IMR-90 (cell line): ENCODE results near the gene GSKIP. TPM values are rescaled to one million over a fixed set of nuclear protein-coding genes. Genes with fewer than 3 reads are reported as not detected.

Experiments
- ATAC-seq: fragments of 200-7000 bp; cut with Tn5 transposase; 2 replicates; pipeline ENCODE4 v1.9.1; 2020; ENCODE audit warnings: low read depth, mild to moderate bottlenecking, moderate library complexity
- BruUV-seq: library from RNA; stranded (reverse); fragments of 400-500 nt; replicated peaks from 2 replicates; lab custom pipeline; 2021; lab: Mats Ljungman, UMichigan
- CTCF ChIA-PET: fragments of 300-600 bp; formaldehyde crosslinking; extraction: SDS; loops from one replicate; lab custom pipeline; 2021; ENCODE audit warnings: antibody characterized with exemption; lab: Yijun Ruan, JAX
- POLR2A ChIA-PET: fragments of 300-600 bp; sonication (Branson Sonifier 250); formaldehyde crosslinking; loops from one replicate; lab custom pipeline; 2022; ENCODE audit warnings: antibody characterized with exemption; ENCODE audit not compliant: unreplicated experiment; lab: Charles Lee
- DNase-seq: peaks from one replicate; pipeline ENCODE4 v3.0.0; 2013
- H2AFZ ChIP-seq: replicated peaks from 2 replicates; pipeline ENCODE3; 2013; ENCODE audit warnings: low read length, mild to moderate bottlenecking; ENCODE audit not compliant: poor library complexity
- H2AK5ac ChIP-seq: 2 replicates; pipeline ENCODE4 v1.6.1; 2013; ENCODE audit warnings: low read depth, low read length, inconsistent platforms
- H2AK9ac ChIP-seq: replicated peaks from 2 replicates; pipeline ENCODE3; 2013; ENCODE audit warnings: mild to moderate bottlenecking, low read depth, low read length, moderate library complexity; ENCODE audit not compliant: poor library complexity
- H2BK120ac ChIP-seq: 2 replicates; pipeline ENCODE4 v1.6.1; 2013; ENCODE audit warnings: low read depth, low read length, inconsistent platforms
- H2BK15ac ChIP-seq: 3 replicates; pipeline ENCODE4 v1.6.1; 2013; ENCODE audit warnings: low read depth, low read length, inconsistent platforms
- H2BK20ac ChIP-seq: 2 replicates; pipeline ENCODE4 v1.6.1; 2013; ENCODE audit warnings: low read depth, mild to moderate bottlenecking, inconsistent platforms, low read length, moderate library complexity
- H2BK5ac ChIP-seq: 2 replicates; pipeline ENCODE4 v1.6.1; 2013; ENCODE audit warnings: mild to moderate bottlenecking, low read depth, low read length, inconsistent platforms; ENCODE audit not compliant: poor library complexity, severe bottlenecking
- H3K14ac ChIP-seq: replicated peaks from 2 replicates; pipeline ENCODE4 v1.6.1; 2013; ENCODE audit warnings: low read depth, low read length, inconsistent platforms
- H3K18ac ChIP-seq: 2 replicates; pipeline ENCODE4 v1.6.1; 2013; ENCODE audit warnings: low read depth, low read length, control low read depth
- H3K23ac ChIP-seq: 2 replicates; pipeline ENCODE4 v1.6.1; 2013; ENCODE audit warnings: low read depth, low read length, inconsistent platforms
- H3K27ac ChIP-seq: 2 replicates; pipeline ENCODE4 v1.5.1; 2013; ENCODE audit warnings: mild to moderate bottlenecking, control low read depth, low read length; ENCODE audit not compliant: insufficient read depth
- H3K27me3 ChIP-seq: 2 replicates; pipeline ENCODE4 v1.6.1; 2013; ENCODE audit warnings: low read length; ENCODE audit not compliant: control insufficient read depth, insufficient read depth
- H3K36me3 ChIP-seq: 2 replicates; pipeline ENCODE4 v1.6.1; 2013; ENCODE audit warnings: low read length, mixed read lengths; ENCODE audit not compliant: control insufficient read depth, insufficient read depth
- H3K4ac ChIP-seq: 2 replicates; pipeline ENCODE4 v1.6.1; 2013; ENCODE audit warnings: low read depth, low read length, inconsistent platforms
- H3K4me1 ChIP-seq: 2 replicates; pipeline ENCODE4 v1.6.1; 2013; ENCODE audit warnings: low read length, mixed read lengths; ENCODE audit not compliant: control insufficient read depth, insufficient read depth
- H3K4me2 ChIP-seq: 2 replicates; pipeline ENCODE4 v1.6.1; 2013; ENCODE audit warnings: low read depth, mild to moderate bottlenecking, control low read depth, low read length, moderate library complexity
- H3K4me3 ChIP-seq: 2 replicates; pipeline ENCODE4 v1.5.1; 2013; ENCODE audit warnings: low read depth, mild to moderate bottlenecking, control low read depth, low read length, moderate library complexity; ENCODE audit not compliant: insufficient read depth
- H3K56ac ChIP-seq: 2 replicates; pipeline ENCODE4 v1.6.1; 2013; ENCODE audit warnings: low read length, inconsistent platforms; ENCODE audit not compliant: insufficient read depth; ENCODE audit errors: extremely low read depth
- H3K79me1 ChIP-seq, 2 experiments: 2 replicates each; pipeline ENCODE4 v1.6.1; 2013; ENCODE audit warnings: low read length in 2 of 2, inconsistent platforms in 1 of 2, low read depth in 1 of 2
- H3K9ac ChIP-seq: 2 replicates; pipeline ENCODE4 v1.6.1; 2013; ENCODE audit warnings: low read depth, low read length, control low read depth
- H3K9me1 ChIP-seq: 2 replicates; pipeline ENCODE4 v1.6.1; 2013; ENCODE audit warnings: low read length, inconsistent platforms; ENCODE audit not compliant: insufficient read depth
- H3K9me3 ChIP-seq: 2 replicates; pipeline ENCODE4 v1.6.1; 2013; ENCODE audit warnings: low read length; ENCODE audit not compliant: control insufficient read depth, insufficient read depth
- H4K20me1 ChIP-seq: 2 replicates; pipeline ENCODE4 v1.6.1; 2013; ENCODE audit warnings: low read length, inconsistent platforms; ENCODE audit not compliant: insufficient read depth
- H4K5ac ChIP-seq: 2 replicates; pipeline ENCODE4 v1.6.1; 2013; ENCODE audit warnings: mild to moderate bottlenecking, low read depth, low read length, control low read depth
- H4K8ac ChIP-seq, 2 experiments: 2 replicates each; pipeline ENCODE4 v1.6.1; 2013; ENCODE audit warnings: low read depth in 2 of 2, low read length in 2 of 2, control low read depth in 1 of 2, inconsistent platforms in 1 of 2
- H4K91ac ChIP-seq: 2 replicates; pipeline ENCODE4 v1.6.1; 2013; ENCODE audit warnings: low read depth, low read length, inconsistent platforms; ENCODE audit not compliant: insufficient read depth
- BHLHE40 ChIP-seq: fragments of 150-350 bp; IDR thresholded peaks from 2 replicates; pipeline ENCODE4 v1.6.1; 2016; ENCODE audit warnings: mild to moderate bottlenecking, low read depth, low read length
- CHD1 ChIP-seq: IDR thresholded peaks from 2 replicates; pipeline ENCODE4 v1.6.1; 2012; ENCODE audit warnings: low read depth, low read length, improper control_type of control experiment
- MAZ ChIP-seq: IDR thresholded peaks from 2 replicates; pipeline ENCODE4 v1.6.1; 2012; ENCODE audit warnings: low read depth, mild to moderate bottlenecking, low read length, improper control_type of control experiment, moderate library complexity, borderline replicate concordance
- MXI1 ChIP-seq: IDR thresholded peaks from 2 replicates; pipeline ENCODE4 v1.6.1; 2012; ENCODE audit warnings: low read depth, mild to moderate bottlenecking, low read length, moderate library complexity, borderline replicate concordance
- NFE2L2 ChIP-seq: fragments of 150-350 bp; IDR thresholded peaks from 2 replicates; pipeline ENCODE4 v1.6.1; 2016; ENCODE audit warnings: low read depth, mild to moderate bottlenecking, low read length
- POLR2A ChIP-seq: IDR thresholded peaks from 2 replicates; pipeline ENCODE4 v1.6.1; 2012; ENCODE audit warnings: mild to moderate bottlenecking, low read depth, low read length
- RAD21 ChIP-seq: IDR thresholded peaks from 2 replicates; pipeline ENCODE4 v1.6.1; 2012; ENCODE audit warnings: low read length, improper control_type of control experiment
- RCOR1 ChIP-seq: IDR thresholded peaks from 2 replicates; pipeline ENCODE4 v1.6.1; 2012; ENCODE audit warnings: mild to moderate bottlenecking, low read length, improper control_type of control experiment; ENCODE audit not compliant: insufficient replicate concordance
- RFX5 ChIP-seq: IDR thresholded peaks from 2 replicates; pipeline ENCODE4 v1.8.0; 2012; ENCODE audit warnings: low read depth, mild to moderate bottlenecking, low read length, moderate library complexity
- WGBS, 2 experiments: methylation state at CpG; one replicate each; pipeline versions ENCODE4 v1.1.5 to v1.1.7; 2013; ENCODE audit warnings: missing lambda C conversion rate in 2 of 2; ENCODE audit not compliant: insufficient read length in 1 of 2; ENCODE audit errors: extremely low coverage in 2 of 2; 5-methylcytosine and 5-hydroxymethylcytosine counted together
- dilution Hi-C: fragments of 300-500 bp; cut with HindIII; formaldehyde crosslinking; loops from one replicate; pipeline ENCODE4 v1.14.3; 2018; ENCODE audit warnings: low sequenced_read_pairs; ENCODE audit not compliant: unreplicated experiment
- in situ Hi-C: fragments of 300-500 bp; cut with MboI; formaldehyde crosslinking; loops from 3 replicates; pipeline ENCODE4 v1.14.3; 2019; ENCODE audit warnings: low sequenced_read_pairs, inconsistent platforms, mixed read lengths
- intact Hi-C: fragments of 100-400 bp; cut with micrococcal nuclease; formaldehyde crosslinking; loops from 2 replicates; pipeline ENCODE4 v1.10.0; 2022
- polyA plus RNA-seq, 3 experiments: library from polyadenylated mRNA; depleted of rRNA; stranded (reverse); fragments of >200 nt; gene quantifications; 2 replicates each; pipeline ENCODE4 v1.2.3, GENCODE V29; 2012; ENCODE audit warnings: low replicate concordance in 1 of 3
- total RNA-seq: library from RNA; depleted of rRNA; stranded (reverse); fragments of >200 nt; gene quantifications from 2 replicates; pipeline ENCODE4 v1.2.3, GENCODE V29; 2012
- TF ChIP-seq, protein P1 (sequence below): fragments of 150-350 bp; IDR thresholded peaks from 2 replicates; pipeline ENCODE4 v1.6.1; 2016; ENCODE audit warnings: low read depth, mild to moderate bottlenecking, low read length, moderate library complexity, borderline replicate concordance
- TF ChIP-seq, protein P2 (sequence below): conservative IDR thresholded peaks from 2 replicates; pipeline ENCODE4 v1.5.1; 2012; ENCODE audit warnings: mild to moderate bottlenecking, low read depth, low read length, improper control_type of control experiment
- TF ChIP-seq, protein P3 (sequence below): fragments of 150-350 bp; IDR thresholded peaks from 2 replicates; pipeline ENCODE4 v1.6.1; 2017; ENCODE audit warnings: mild to moderate bottlenecking, antibody characterized with exemption, low read length, low read depth

GSKIP gene
- total and polyA plus RNA-seq, 2 of the 4 experiments (the other 2 are of a cell fraction), result 11.7 to 22.0 TPM

DNA sequence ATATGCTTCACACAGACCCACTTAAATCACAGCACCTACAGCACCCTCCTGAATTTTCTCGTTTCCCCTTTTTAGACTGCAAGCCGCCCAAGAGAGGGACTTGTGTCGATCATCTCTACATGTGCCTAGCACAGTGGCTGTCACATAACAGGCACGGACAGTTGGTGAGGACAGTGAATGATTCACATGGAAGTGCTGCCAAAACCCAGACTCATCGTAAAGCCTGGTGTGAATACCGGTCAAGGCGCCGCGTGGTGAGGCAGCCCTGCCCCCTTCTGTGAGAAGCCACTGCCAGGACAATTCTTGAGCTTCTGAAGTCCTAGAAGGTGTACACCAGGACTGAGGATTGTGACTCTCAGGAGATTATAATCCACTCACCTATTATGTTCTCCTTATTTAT is 44.5 kb upstream of the GSKIP start:
- Histone ChIP-seq H2BK5ac (no peak overlapping the region), H2BK20ac (no peak overlapping the region), H2BK120ac (no peak overlapping the region), H2AFZ (no peak overlapping the region), H2AK5ac (no peak overlapping the region), H4K20me1 (no peaks in the 10 kb centered on the region), H2AK9ac (peak overlapping the region; percentile 24), H4K8ac (no peak overlapping the region), H4K91ac (no peak overlapping the region), H3K4me1 (no peaks in the 10 kb centered on the region), H3K79me1 (no peaks in the 10 kb centered on the region; a peak in 1 of 4 replicates), H3K36me3 (peaks cover 21% of the 10 kb centered on the region), H3K4me3 (no peak overlapping the region), H3K4me2 (no peak overlapping the region), H3K27ac (no peak overlapping the region), H3K18ac (no peak overlapping the region), H3K14ac (no peak overlapping the region), H3K56ac (no peak overlapping the region), H4K5ac (no peak overlapping the region), H2BK15ac (no peak overlapping the region), H3K9me3 (no peaks in the 10 kb centered on the region), H3K9ac (no peak overlapping the region), H3K4ac (no peak overlapping the region), H3K23ac (no peak overlapping the region), H3K27me3 (no peaks in the 10 kb centered on the region), H3K9me1 (peaks cover 5% of the 10 kb centered on the region; the same call in 1 of the 2 replicates)
- BruUV-seq, result no TSS peak
- WGBS, 2 experiments, result 100% methylated on average over 2 of the region's 9 CpGs; no CpG with 5 or more reads in 1 of the 2 experiments
- in situ Hi-C loops (no loop called here), dilution Hi-C loops (no loop called here), intact Hi-C loops (no loop called here)
- TF ChIP-seq POLR2A (no peak), RCOR1 (no peak), MAZ (no peak), RFX5 (no peak), MXI1 (no peak), NFE2L2 (no peak), RAD21 (no peak), BHLHE40 (no peak), CHD1 (no peak)
- TF ChIP-seq, protein P1, sequence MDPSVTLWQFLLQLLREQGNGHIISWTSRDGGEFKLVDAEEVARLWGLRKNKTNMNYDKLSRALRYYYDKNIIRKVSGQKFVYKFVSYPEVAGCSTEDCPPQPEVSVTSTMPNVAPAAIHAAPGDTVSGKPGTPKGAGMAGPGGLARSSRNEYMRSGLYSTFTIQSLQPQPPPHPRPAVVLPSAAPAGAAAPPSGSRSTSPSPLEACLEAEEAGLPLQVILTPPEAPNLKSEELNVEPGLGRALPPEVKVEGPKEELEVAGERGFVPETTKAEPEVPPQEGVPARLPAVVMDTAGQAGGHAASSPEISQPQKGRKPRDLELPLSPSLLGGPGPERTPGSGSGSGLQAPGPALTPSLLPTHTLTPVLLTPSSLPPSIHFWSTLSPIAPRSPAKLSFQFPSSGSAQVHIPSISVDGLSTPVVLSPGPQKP, result no peak
- TF ChIP-seq, protein P2, sequence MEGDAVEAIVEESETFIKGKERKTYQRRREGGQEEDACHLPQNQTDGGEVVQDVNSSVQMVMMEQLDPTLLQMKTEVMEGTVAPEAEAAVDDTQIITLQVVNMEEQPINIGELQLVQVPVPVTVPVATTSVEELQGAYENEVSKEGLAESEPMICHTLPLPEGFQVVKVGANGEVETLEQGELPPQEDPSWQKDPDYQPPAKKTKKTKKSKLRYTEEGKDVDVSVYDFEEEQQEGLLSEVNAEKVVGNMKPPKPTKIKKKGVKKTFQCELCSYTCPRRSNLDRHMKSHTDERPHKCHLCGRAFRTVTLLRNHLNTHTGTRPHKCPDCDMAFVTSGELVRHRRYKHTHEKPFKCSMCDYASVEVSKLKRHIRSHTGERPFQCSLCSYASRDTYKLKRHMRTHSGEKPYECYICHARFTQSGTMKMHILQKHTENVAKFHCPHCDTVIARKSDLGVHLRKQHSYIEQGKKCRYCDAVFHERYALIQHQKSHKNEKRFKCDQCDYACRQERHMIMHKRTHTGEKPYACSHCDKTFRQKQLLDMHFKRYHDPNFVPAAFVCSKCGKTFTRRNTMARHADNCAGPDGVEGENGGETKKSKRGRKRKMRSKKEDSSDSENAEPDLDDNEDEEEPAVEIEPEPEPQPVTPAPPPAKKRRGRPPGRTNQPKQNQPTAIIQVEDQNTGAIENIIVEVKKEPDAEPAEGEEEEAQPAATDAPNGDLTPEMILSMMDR, result no peak
- TF ChIP-seq, protein P3, sequence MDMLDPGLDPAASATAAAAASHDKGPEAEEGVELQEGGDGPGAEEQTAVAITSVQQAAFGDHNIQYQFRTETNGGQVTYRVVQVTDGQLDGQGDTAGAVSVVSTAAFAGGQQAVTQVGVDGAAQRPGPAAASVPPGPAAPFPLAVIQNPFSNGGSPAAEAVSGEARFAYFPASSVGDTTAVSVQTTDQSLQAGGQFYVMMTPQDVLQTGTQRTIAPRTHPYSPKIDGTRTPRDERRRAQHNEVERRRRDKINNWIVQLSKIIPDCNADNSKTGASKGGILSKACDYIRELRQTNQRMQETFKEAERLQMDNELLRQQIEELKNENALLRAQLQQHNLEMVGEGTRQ, result no peak
- ChIA-PET CTCF (no interaction called here), POLR2A (no interaction called here)
- DNase-seq (no peak), ATAC-seq (no peak)
